ENCODE measurements around the gene TSHZ1. TPM values are rescaled to one million over a fixed set of nuclear protein-coding genes. Genes with fewer than 3 reads are reported as not detected.
A peak's percentile ranks its signal among the peaks of the same experiment; 100 is the strongest.

TSHZ1 gene
- total and polyA plus RNA-seq, 7 donors: 2.0 to 10.5 (median 9.7) TPM

- no peaks in the 10 kb centered on the region for H3K36me3 ChIP-seq (ENCODE audit: insufficient read depth in 1 of 2, low read depth in 1 of 2)
- DNase-seq: no peak
- ATAC-seq: peak in 2 of 4 donors; percentile 16 to 17
- peaks cover 46% of the 10 kb centered on the region for H3K4me1 ChIP-seq
- H3K27me3 ChIP-seq (ENCODE audit: insufficient read depth in 3 of 3, low read length in 2 of 3): no peaks in the 10 kb centered on the region
- no peaks in the 10 kb centered on the region for H3K9me3 ChIP-seq
- intact Hi-C loops (cut with DNase I): loop anchor here (5.0 to 10.0 kb wide), 3 partner anchors 36 to 226 kb away; partner anchors contain the start of genes PTGR3 (in 1 of the 2) and TSHZ1 (in 1 of the 2)
- H3K4me3 ChIP-seq: peak overlapping the region; percentile 63
- no peak for TF ChIP-seq CTCF (IDR thresholded peaks at IDR 0.05)
- WGBS, 3 donors: 59 to 84% (median 66%) methylated on average over 20 of the region's 20 CpGs
- peak overlapping the region; percentile 74 for H3K27ac ChIP-seq
Observed at GRCh38 chr18:75248426-75249174, 38.0 kb downstream of the TSHZ1 start.

DNA sequence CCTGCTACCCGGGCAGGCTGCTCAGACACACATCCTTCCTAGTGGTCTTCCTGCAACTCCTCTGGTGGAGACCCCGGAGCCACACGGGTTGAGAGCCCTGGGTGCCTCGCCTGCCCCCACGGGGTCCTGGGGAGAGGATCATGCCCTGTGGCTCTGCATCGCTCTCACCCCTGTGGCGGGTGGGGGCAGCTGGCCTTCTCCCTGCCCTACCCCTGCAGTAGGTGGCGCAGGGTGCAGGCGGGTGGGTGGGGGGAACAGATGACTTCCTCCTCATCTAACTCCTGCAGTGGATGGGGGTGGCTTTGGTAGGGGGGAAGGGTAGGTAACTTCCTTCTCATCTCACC is 38.5 kb downstream of the TSHZ1 start:
- peak overlapping the region; percentile 74 for H3K27ac ChIP-seq
- peaks cover 50% of the 10 kb centered on the region for H3K4me1 ChIP-seq

GRCh38 chr18:75249672-75250470 is 39.3 kb downstream of the TSHZ1 start:
- no peak overlapping the region for H3K4me3 ChIP-seq
- no peak for DNase-seq
- 86 to 94% (median 88%) methylated on average over 16 to 18 of the region's 18 CpGs for WGBS, 3 donors
- H3K4me1 ChIP-seq: peaks cover 49% of the 10 kb centered on the region
- intact Hi-C loops (cut with DNase I): loop anchor here (5.0 to 10.0 kb wide), 3 partner anchors 38 to 225 kb away; partner anchors contain the start of genes PTGR3 (in 1 of the 2) and TSHZ1 (in 1 of the 2)
- no peaks in the 10 kb centered on the region for H3K36me3 ChIP-seq (ENCODE audit: insufficient read depth in 1 of 2, low read depth in 1 of 2)
- TF ChIP-seq CTCF (IDR thresholded peaks at IDR 0.05): no peak
- H3K9me3 ChIP-seq: no peaks in the 10 kb centered on the region
- ATAC-seq: peak in 1 of 4 donors; percentile 7
- H3K27me3 ChIP-seq (ENCODE audit: insufficient read depth in 3 of 3, low read length in 2 of 3): no peaks in the 10 kb centered on the region
- no peak overlapping the region for H3K27ac ChIP-seq

More for the DNA sequence above, 38.5 kb downstream of the TSHZ1 start:
- 80 to 92% (median 84%) methylated on average over 8 to 9 of the region's 9 CpGs for WGBS, 3 donors
- ATAC-seq (peak in 1 of 4 donors; percentile 11), DNase-seq (no peak)
- H3K27me3 ChIP-seq (ENCODE audit: insufficient read depth in 3 of 3, low read length in 2 of 3): no peaks in the 10 kb centered on the region
- no peak for TF ChIP-seq CTCF (IDR thresholded peaks at IDR 0.05)
- peak overlapping the region; percentile 63 for H3K4me3 ChIP-seq
- intact Hi-C loops (cut with DNase I): loop anchor here (5.0 to 10.0 kb wide), 3 partner anchors 37 to 226 kb away; partner anchors contain the start of genes PTGR3 (in 1 of the 2) and TSHZ1 (in 1 of the 2)
- no peaks in the 10 kb centered on the region for H3K36me3 ChIP-seq (ENCODE audit: insufficient read depth in 1 of 2, low read depth in 1 of 2)
- no peaks in the 10 kb centered on the region for H3K9me3 ChIP-seq

DNA sequence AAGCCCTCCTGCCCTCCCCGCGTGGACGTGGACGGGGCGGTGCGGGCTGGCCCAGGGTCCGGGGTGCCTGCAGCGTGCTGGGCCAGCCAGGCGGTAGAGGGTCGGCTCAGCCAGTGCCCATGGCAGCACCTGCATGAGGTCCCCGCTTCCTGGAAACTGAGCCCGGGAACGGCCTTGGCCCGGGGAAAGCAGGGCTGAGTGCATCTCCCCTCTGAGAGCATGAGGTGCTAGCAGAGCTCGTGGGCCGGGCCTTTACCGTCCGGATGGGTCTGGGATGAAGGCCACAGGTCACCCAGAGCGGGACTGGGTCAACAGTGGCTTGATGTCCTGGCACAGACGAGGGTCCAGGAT is 39.8 kb downstream of the TSHZ1 start:
- H3K4me3 ChIP-seq: no peak overlapping the region
- TF ChIP-seq CTCF (IDR thresholded peaks at IDR 0.05): no peak
- 90 to 95% (median 93%) methylated on average over 18 to 20 of the region's 20 CpGs for WGBS, 3 donors
- DNase-seq (no peak), ATAC-seq (no peak)
- H3K4me1 ChIP-seq: peaks cover 43% of the 10 kb centered on the region
- no peaks in the 10 kb centered on the region for H3K27me3 ChIP-seq (ENCODE audit: insufficient read depth in 3 of 3, low read length in 2 of 3)
- no peaks in the 10 kb centered on the region for H3K36me3 ChIP-seq (ENCODE audit: insufficient read depth in 1 of 2, low read depth in 1 of 2)
- no peaks in the 10 kb centered on the region for H3K9me3 ChIP-seq
- no peak overlapping the region for H3K27ac ChIP-seq
- intact Hi-C loops (cut with DNase I): no loop called here

Data from psoas muscle (tissue), 8 donors.